Measurements from ENCODE around the gene HIGD1A.

The HIGD1A gene

DNA sequence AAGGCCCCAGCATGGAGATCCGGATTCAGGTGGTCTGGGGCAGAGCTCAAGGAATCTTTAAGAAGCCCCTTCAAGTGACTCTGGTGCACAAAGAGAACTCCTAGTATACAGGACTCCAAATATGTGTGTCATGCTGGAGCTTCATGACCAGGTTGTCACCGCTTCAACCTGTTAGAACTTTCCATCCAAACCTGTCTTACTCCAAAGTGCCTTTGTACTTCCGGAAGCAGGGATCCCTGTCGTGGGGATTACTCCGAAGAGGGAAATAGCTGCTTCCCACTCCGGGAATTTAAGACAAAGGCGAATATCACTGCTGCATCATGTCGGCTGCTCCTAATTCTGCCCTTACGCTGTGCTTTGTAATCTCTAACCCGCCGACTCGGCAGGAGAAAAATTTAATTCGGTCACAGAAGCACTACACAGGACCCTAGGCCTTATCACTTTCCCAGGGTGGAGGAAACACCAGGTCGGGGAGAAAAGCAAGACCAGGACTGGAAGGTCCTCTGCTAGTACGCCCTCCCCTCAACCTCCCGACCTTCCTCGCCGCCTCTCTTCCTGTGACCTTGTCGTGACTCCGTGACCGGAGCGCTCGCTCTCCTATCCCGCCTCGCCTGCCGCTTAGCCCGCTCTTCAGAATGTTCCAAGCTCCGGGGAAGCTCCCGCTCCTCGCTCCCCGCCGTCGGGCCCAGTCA, 730 bp downstream of the HIGD1A start:
- TF ChIP-seq SPI1 (IDR thresholded peaks at IDR 0.05; ENCODE audit: low read depth, low read length): no peak
- TF ChIP-seq PAX5 (IDR thresholded peaks at IDR 0.05; ENCODE audit: insufficient read depth, low read length, severe bottlenecking): no peak
- TF ChIP-seq TAF1 (IDR thresholded peaks at IDR 0.05; ENCODE audit: low read depth, low read length): no peak
- TF ChIP-seq POLR2A (IDR thresholded peaks at IDR 0.05; ENCODE audit: low read depth, low read length): no peak
- TF ChIP-seq POU2F2 (IDR thresholded peaks at IDR 0.05; ENCODE audit: low read depth, low read length): no peak
- TF ChIP-seq POLR2AphosphoS5 (IDR thresholded peaks at IDR 0.05; ENCODE audit: low read depth, low read length): no peak
- FAIRE-seq (peak; percentile 75), DNase-seq (ENCODE audit: insufficient read length, low spot score) (peak; percentile 20)

DNA sequence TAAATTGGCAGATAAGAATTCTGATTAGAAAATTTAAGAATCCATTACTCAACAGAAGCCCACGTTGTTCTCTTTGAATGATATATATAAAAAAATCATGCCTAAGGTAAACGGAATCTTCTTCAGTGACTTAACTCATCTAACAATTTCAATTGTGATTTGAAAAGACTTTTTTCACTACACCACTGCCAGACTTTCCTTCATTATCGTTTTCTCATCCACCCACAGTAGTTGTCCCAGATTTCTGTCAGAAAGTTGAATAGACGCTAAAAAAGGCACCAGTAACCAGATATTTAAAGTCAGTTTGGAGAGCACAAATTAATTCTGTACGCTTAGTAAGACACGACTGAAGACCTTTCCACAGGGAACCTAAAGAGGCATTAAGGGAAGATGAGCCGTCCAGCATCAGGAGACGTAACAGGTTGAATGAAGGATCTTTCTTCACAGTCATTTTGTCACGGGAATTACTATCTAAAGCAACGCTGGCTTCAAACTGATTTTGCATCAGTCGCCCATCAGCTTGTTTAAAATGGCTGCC, 1.3 kb downstream of the HIGD1A start:
- no peak for DNase-seq (ENCODE audit: insufficient read length, low spot score)
- FAIRE-seq: peak; percentile 26
- TF ChIP-seq TAF1 (IDR thresholded peaks at IDR 0.05; ENCODE audit: low read depth, low read length) (no peak), PAX5 (IDR thresholded peaks at IDR 0.05; ENCODE audit: insufficient read depth, low read length, severe bottlenecking) (no peak), POLR2A (IDR thresholded peaks at IDR 0.05; ENCODE audit: low read depth, low read length) (no peak), POU2F2 (IDR thresholded peaks at IDR 0.05; ENCODE audit: low read depth, low read length) (no peak), SPI1 (IDR thresholded peaks at IDR 0.05; ENCODE audit: low read depth, low read length) (no peak)

DNA sequence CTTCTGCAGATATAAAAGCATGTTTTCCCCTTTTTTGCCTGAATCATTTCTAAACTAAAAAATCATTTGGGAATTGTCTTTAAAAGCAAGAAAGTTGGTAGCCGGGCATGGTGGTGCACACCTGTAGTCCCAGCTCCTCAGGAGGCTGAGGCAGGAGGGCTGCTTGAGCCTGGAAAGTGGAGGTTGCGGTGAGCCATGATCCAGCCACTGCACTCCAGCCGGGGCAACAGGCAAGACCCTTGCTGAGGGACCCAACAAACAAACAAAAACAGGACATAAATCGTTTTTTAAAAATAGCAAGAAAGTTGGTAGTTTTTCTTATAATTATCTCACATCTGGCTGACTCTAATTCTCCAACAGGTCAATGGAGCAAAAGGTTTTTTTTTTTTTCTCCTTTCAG, 2.5 kb downstream of the HIGD1A start:
- TF ChIP-seq POLR2A (IDR thresholded peaks at IDR 0.05; ENCODE audit: low read depth, low read length): no peak
- TF ChIP-seq TAF1 (IDR thresholded peaks at IDR 0.05; ENCODE audit: low read depth, low read length): no peak
- no peak for TF ChIP-seq SPI1 (IDR thresholded peaks at IDR 0.05; ENCODE audit: low read depth, low read length)
- no peak for FAIRE-seq
- DNase-seq (ENCODE audit: insufficient read length, low spot score): no peak

DNA sequence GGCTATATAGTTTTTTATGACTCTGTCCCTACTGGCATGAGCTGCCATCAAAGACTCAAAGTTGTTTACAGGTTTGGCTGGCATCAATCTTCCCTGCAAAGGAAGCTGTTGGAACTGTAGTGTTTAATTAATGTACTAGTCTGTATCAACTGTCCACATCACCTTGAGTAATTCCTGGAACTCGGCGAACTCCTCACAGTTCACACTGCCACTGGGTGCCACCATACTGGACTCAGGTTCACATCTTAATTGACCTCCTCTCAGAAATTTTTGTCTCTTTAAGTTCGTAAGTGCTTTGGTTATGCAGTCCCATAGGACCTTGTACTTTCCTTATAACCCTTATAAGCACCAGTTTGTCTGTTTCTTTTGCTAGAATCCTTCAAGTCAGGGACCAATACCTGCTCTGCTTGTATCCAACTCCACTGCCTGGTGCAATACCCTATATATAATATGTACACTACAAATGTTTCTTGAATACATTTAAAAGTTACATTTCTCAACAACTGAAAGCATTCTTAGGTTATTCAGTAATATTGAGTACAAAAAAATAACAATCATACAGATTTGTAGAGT, 3.2 kb downstream of the HIGD1A start:
- FAIRE-seq (no peak), DNase-seq (ENCODE audit: insufficient read length, low spot score) (no peak)
- TF ChIP-seq POLR2A (IDR thresholded peaks at IDR 0.05; ENCODE audit: low read depth, low read length): no peak
- no peak for TF ChIP-seq TAF1 (IDR thresholded peaks at IDR 0.05; ENCODE audit: low read depth, low read length)
- TF ChIP-seq SPI1 (IDR thresholded peaks at IDR 0.05; ENCODE audit: low read depth, low read length): no peak
- TF ChIP-seq POU2F2 (IDR thresholded peaks at IDR 0.05; ENCODE audit: low read depth, low read length): no peak
- TF ChIP-seq POLR2AphosphoS5 (IDR thresholded peaks at IDR 0.05; ENCODE audit: low read depth, low read length): no peak
- no peak for TF ChIP-seq PAX5 (IDR thresholded peaks at IDR 0.05; ENCODE audit: insufficient read depth, low read length, severe bottlenecking)

DNA sequence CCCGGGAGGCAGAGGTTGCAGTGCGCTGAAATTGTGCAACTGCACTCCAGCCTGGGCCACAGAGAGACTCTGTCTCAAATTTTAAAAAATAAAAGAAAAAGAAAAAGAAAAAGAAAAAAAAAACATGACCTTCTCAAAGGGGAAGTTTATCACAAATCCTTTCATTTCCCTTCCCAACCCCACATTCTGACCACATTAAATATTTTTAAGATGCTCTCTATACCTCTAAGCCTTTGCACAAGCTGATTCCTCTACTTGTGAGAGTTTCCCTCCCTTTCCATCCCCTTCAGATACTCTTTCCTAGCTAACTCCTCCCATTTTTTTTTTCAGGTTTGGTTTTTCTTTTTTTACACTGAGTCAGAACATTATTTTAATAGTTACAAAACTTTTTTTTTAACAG, 4.0 kb downstream of the HIGD1A start:
- FAIRE-seq: no peak
- TF ChIP-seq POLR2AphosphoS5 (IDR thresholded peaks at IDR 0.05; ENCODE audit: low read depth, low read length) (no peak), PAX5 (IDR thresholded peaks at IDR 0.05; ENCODE audit: insufficient read depth, low read length, severe bottlenecking) (no peak), POLR2A (IDR thresholded peaks at IDR 0.05; ENCODE audit: low read depth, low read length) (no peak), TAF1 (IDR thresholded peaks at IDR 0.05; ENCODE audit: low read depth, low read length) (no peak), SPI1 (IDR thresholded peaks at IDR 0.05; ENCODE audit: low read depth, low read length) (no peak)
- no peak for DNase-seq (ENCODE audit: insufficient read length, low spot score)

DNA sequence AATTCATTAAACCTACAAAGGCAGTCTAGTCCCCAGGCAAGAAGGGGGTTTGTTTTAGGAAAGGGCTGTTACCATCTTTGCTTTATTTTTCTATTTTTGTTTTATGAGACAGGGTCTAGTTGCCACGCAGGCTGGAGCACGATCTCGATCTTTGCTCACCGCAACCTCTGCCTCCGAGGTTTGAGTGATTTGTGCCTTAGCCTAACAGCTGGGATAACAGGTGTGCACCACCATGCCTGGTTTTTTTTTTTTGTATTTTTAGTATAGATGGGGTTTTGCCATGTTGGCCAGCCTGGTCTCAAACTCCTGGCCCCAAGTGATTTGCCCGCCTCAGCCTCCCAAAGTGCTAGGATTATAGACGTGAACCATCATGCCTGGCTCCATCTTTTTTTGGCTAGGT, 4.9 kb downstream of the HIGD1A start:
- DNase-seq (ENCODE audit: insufficient read length, low spot score) (no peak), FAIRE-seq (no peak)
- TF ChIP-seq POLR2AphosphoS5 (IDR thresholded peaks at IDR 0.05; ENCODE audit: low read depth, low read length): no peak
- TF ChIP-seq POLR2A (IDR thresholded peaks at IDR 0.05; ENCODE audit: low read depth, low read length): no peak
- no peak for TF ChIP-seq POU2F2 (IDR thresholded peaks at IDR 0.05; ENCODE audit: low read depth, low read length)
- no peak for TF ChIP-seq PAX5 (IDR thresholded peaks at IDR 0.05; ENCODE audit: insufficient read depth, low read length, severe bottlenecking)
- TF ChIP-seq SPI1 (IDR thresholded peaks at IDR 0.05; ENCODE audit: low read depth, low read length): no peak
- TF ChIP-seq TAF1 (IDR thresholded peaks at IDR 0.05; ENCODE audit: low read depth, low read length): no peak

DNA sequence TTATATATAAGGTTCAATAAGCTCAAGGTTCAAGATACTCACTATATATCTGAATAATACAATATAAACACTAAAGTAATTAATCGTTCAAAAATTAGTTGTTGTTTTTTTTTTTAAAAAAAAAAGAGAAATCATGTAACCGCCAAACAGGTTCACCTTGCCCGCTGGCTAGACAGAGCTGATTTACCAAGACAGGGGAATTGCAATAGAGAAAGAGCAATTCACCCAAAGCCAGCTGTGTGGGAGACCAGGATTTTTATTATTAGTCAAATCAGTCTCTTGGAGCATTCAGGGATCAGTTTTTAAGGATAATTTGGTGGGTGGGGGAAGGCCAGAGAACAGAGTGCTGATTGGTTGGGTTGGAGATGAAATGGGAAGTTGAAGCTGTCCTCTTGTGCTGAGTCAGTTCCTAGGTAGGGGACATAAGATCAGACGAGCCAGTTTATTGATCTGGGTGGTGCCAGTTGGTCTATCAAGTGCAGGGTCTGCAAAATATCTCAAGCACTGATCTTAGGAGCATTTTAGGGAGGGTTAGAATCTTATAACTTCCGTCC, 7.9 kb downstream of the HIGD1A start:
- DNase-seq (ENCODE audit: insufficient read length, low spot score) (no peak), FAIRE-seq (no peak)
- TF ChIP-seq PAX5 (IDR thresholded peaks at IDR 0.05; ENCODE audit: insufficient read depth, low read length, severe bottlenecking) (no peak), POLR2AphosphoS5 (IDR thresholded peaks at IDR 0.05; ENCODE audit: low read depth, low read length) (no peak), TAF1 (IDR thresholded peaks at IDR 0.05; ENCODE audit: low read depth, low read length) (no peak)

DNA sequence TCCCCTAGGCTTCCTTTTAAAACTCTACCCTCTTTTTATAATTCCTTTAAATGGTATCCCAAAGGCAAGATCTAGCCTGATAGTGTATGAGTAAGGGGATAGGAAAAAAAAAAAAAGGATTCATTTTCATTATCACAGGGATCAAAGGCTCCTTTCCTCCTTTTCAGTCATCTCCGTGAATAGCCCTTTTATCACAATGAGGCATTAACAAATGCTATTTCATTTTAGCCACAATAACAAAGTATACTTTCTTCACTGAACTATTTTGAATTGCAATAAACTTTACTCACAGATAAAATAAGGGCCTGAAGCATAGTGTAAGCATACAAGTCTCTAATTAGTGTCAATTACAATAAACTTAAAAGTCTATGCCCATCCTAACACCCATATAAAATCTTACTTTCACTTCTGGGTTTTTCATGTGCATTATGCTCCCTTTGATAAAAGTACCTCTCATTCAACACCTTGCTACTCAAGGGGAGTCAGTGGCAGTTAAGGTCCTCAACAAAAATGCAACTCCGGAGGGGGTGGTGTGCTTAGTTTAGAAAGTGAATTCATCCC, 8.6 kb downstream of the HIGD1A start:
- FAIRE-seq (no peak), DNase-seq (ENCODE audit: insufficient read length, low spot score) (no peak)
- no peak for TF ChIP-seq TAF1 (IDR thresholded peaks at IDR 0.05; ENCODE audit: low read depth, low read length)
- TF ChIP-seq POLR2AphosphoS5 (IDR thresholded peaks at IDR 0.05; ENCODE audit: low read depth, low read length): no peak
- TF ChIP-seq SPI1 (IDR thresholded peaks at IDR 0.05; ENCODE audit: low read depth, low read length): no peak
- TF ChIP-seq POLR2A (IDR thresholded peaks at IDR 0.05; ENCODE audit: low read depth, low read length): no peak
- no peak for TF ChIP-seq POU2F2 (IDR thresholded peaks at IDR 0.05; ENCODE audit: low read depth, low read length)
- TF ChIP-seq PAX5 (IDR thresholded peaks at IDR 0.05; ENCODE audit: insufficient read depth, low read length, severe bottlenecking): no peak

DNA sequence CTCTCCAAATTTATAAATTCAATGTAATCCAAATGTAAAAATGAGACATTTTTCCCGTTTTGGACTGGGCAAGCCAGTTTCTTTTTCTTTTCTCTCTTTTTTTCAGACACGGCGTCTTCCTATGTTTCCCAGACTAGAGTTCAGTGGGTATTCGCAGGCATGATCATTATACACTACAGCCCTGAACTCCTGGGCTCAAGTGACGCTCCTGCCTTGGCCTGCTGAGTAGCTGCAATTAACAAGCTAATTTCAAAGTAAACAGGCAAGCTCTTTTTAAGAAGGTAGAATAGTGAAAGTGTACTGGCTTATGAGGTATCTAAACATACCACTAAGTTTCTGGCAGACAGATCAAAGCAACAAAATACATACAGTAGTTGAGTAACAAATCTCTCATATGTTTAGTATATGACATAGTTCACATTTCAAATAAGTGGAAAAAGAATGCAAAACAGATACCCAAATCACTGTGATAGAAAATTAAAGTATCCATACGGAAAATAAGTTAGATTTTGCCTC, 13.5 kb downstream of the HIGD1A start:
- no peak for TF ChIP-seq SPI1 (IDR thresholded peaks at IDR 0.05; ENCODE audit: low read depth, low read length)
- TF ChIP-seq POLR2A (IDR thresholded peaks at IDR 0.05; ENCODE audit: low read depth, low read length): no peak
- no peak for TF ChIP-seq TAF1 (IDR thresholded peaks at IDR 0.05; ENCODE audit: low read depth, low read length)
- TF ChIP-seq PAX5 (IDR thresholded peaks at IDR 0.05; ENCODE audit: insufficient read depth, low read length, severe bottlenecking): no peak
- no peak for TF ChIP-seq POU2F2 (IDR thresholded peaks at IDR 0.05; ENCODE audit: low read depth, low read length)
- no peak for TF ChIP-seq POLR2AphosphoS5 (IDR thresholded peaks at IDR 0.05; ENCODE audit: low read depth, low read length)
- DNase-seq (ENCODE audit: insufficient read length, low spot score) (no peak), FAIRE-seq (no peak)
